ENCODE data around the gene EGFLAM. TPM values are rescaled to one million over a fixed set of nuclear protein-coding genes. Genes with fewer than 3 reads are reported as not detected.

Gene EGFLAM
- total RNA-seq, 4 donors from 2014 or later: 1.8 to 3.9 (median 3.0) TPM

GRCh38 chr5:38257308-38258041, 884 bp upstream of the EGFLAM start:
- H3K36me3 ChIP-seq: no peaks in the 10 kb centered on the region
- 10% methylated on average over 37 of the region's 42 CpGs for WGBS
- H3K27me3 ChIP-seq: peaks cover 57% of the 10 kb centered on the region

GRCh38 chr5:38258042-38258318, 379 bp upstream of the EGFLAM start:
- Histone ChIP-seq H3K36me3 (no peaks in the 10 kb centered on the region), H3K27ac (no peak overlapping the region), H3K9me3 (no peaks in the 10 kb centered on the region), H3K27me3 (peaks cover 56% of the 10 kb centered on the region), H3K4me1 (peaks cover 19% of the 10 kb centered on the region), H3K4me3 (peak overlapping the region; percentile 58)
- DNase-seq (ENCODE audit: low spot score in 2 of 2): no peak
- 4% methylated on average over 7 of the region's 13 CpGs for WGBS
- TF ChIP-seq CTCF (IDR thresholded peaks at IDR 0.05) (no peak), EP300 (IDR thresholded peaks at IDR 0.05) (no peak), POLR2AphosphoS5 (IDR thresholded peaks at IDR 0.05) (no peak), POLR2A (IDR thresholded peaks at IDR 0.05) (no peak)

More at GRCh38 chr5:38257308-38258041, 884 bp upstream of the EGFLAM start:
- TF ChIP-seq POLR2AphosphoS5 (IDR thresholded peaks at IDR 0.05): no peak
- TF ChIP-seq POLR2A (IDR thresholded peaks at IDR 0.05): no peak
- no peak for TF ChIP-seq CTCF (IDR thresholded peaks at IDR 0.05)
- no peak for DNase-seq (ENCODE audit: low spot score in 2 of 2)
- no peaks in the 10 kb centered on the region for H3K9me3 ChIP-seq
- H3K4me3 ChIP-seq: peak overlapping the region; percentile 58
- peaks cover 19% of the 10 kb centered on the region for H3K4me1 ChIP-seq
- H3K27ac ChIP-seq: peak overlapping the region; percentile 6

GRCh38 chr5:38259062-38259808, 876 bp downstream of the EGFLAM start:
- H3K9me3 ChIP-seq: no peaks in the 10 kb centered on the region
- no peak for TF ChIP-seq CTCF (IDR thresholded peaks at IDR 0.05)
- no peak for TF ChIP-seq EP300 (IDR thresholded peaks at IDR 0.05)
- TF ChIP-seq POLR2AphosphoS5 (IDR thresholded peaks at IDR 0.05): no peak
- no peak for TF ChIP-seq POLR2A (IDR thresholded peaks at IDR 0.05)
- H3K27me3 ChIP-seq: peaks cover 57% of the 10 kb centered on the region
- no peaks in the 10 kb centered on the region for H3K36me3 ChIP-seq
- WGBS: 24% methylated on average over 13 of the region's 13 CpGs
- peak overlapping the region; percentile 58 for H3K4me3 ChIP-seq
- peaks cover 19% of the 10 kb centered on the region for H3K4me1 ChIP-seq
- H3K27ac ChIP-seq: no peak overlapping the region
- DNase-seq (ENCODE audit: low spot score in 2 of 2): no peak

GRCh38 chr5:38259809-38260160, 1.4 kb downstream of the EGFLAM start:
- peaks cover 19% of the 10 kb centered on the region for H3K4me1 ChIP-seq
- H3K27me3 ChIP-seq: peaks cover 60% of the 10 kb centered on the region
- no peak for TF ChIP-seq CTCF (IDR thresholded peaks at IDR 0.05)
- no peak for TF ChIP-seq POLR2A (IDR thresholded peaks at IDR 0.05)
- TF ChIP-seq POLR2AphosphoS5 (IDR thresholded peaks at IDR 0.05): no peak
- TF ChIP-seq EP300 (IDR thresholded peaks at IDR 0.05): no peak
- no peak overlapping the region for H3K27ac ChIP-seq
- no peaks in the 10 kb centered on the region for H3K9me3 ChIP-seq
- no peak for DNase-seq (ENCODE audit: low spot score in 2 of 2)
- WGBS: 60% methylated on average over 6 of the region's 6 CpGs
- no peaks in the 10 kb centered on the region for H3K36me3 ChIP-seq
- no peak overlapping the region for H3K4me3 ChIP-seq

GRCh38 chr5:38263983-38264382, 5.6 kb downstream of the EGFLAM start:
- H3K4me3 ChIP-seq: no peak overlapping the region
- no peak overlapping the region for H3K27ac ChIP-seq
- H3K27me3 ChIP-seq: peaks cover 41% of the 10 kb centered on the region
- no peaks in the 10 kb centered on the region for H3K9me3 ChIP-seq
- 65% methylated on average over 4 of the region's 6 CpGs for WGBS
- no peak for TF ChIP-seq CTCF (IDR thresholded peaks at IDR 0.05)
- TF ChIP-seq POLR2AphosphoS5 (IDR thresholded peaks at IDR 0.05): no peak
- TF ChIP-seq EP300 (IDR thresholded peaks at IDR 0.05): no peak
- no peak for TF ChIP-seq POLR2A (IDR thresholded peaks at IDR 0.05)
- H3K4me1 ChIP-seq: peaks cover 3% of the 10 kb centered on the region
- no peaks in the 10 kb centered on the region for H3K36me3 ChIP-seq
- no peak for DNase-seq (ENCODE audit: low spot score in 2 of 2)
